Upper lobe of left lung (tissue), 4 donors: ENCODE results near the gene PTBP3.

Experiments
- EP300 ChIP-seq, 4 donors: sonication (generic); formaldehyde crosslinking; IDR thresholded peaks; one replicate each; pipeline ENCODE4 v1.5.1; 2017; ENCODE audit warnings: antibody characterized with exemption in 4 of 4, control low read depth in 2 of 4
- POLR2A ChIP-seq, 4 donors: fragments of 450-650 bp; IDR thresholded peaks; one replicate each; pipeline ENCODE4 v1.5.1; 2016 to 2017; ENCODE audit warnings: antibody characterized with exemption in 4 of 4, mild to moderate bottlenecking in 2 of 4
- TF ChIP-seq, protein P1 (sequence below), 6 experiments: fragments of 450-650 bp in 4 of 6; fragments of 200-600 bp in 2 of 6; sonication (generic) in 2 of 6; IDR thresholded peaks; one replicate each; pipeline ENCODE4 v1.5.1; 2016 to 2019; ENCODE audit warnings: antibody characterized with exemption in 6 of 6

GRCh38 chr9:112364761-112365160 lies 31.3 kb upstream of the PTBP3 start:
- TF ChIP-seq, protein P1, sequence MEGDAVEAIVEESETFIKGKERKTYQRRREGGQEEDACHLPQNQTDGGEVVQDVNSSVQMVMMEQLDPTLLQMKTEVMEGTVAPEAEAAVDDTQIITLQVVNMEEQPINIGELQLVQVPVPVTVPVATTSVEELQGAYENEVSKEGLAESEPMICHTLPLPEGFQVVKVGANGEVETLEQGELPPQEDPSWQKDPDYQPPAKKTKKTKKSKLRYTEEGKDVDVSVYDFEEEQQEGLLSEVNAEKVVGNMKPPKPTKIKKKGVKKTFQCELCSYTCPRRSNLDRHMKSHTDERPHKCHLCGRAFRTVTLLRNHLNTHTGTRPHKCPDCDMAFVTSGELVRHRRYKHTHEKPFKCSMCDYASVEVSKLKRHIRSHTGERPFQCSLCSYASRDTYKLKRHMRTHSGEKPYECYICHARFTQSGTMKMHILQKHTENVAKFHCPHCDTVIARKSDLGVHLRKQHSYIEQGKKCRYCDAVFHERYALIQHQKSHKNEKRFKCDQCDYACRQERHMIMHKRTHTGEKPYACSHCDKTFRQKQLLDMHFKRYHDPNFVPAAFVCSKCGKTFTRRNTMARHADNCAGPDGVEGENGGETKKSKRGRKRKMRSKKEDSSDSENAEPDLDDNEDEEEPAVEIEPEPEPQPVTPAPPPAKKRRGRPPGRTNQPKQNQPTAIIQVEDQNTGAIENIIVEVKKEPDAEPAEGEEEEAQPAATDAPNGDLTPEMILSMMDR (IDR thresholded peaks at IDR 0.05), result no peak
- TF ChIP-seq EP300 (IDR thresholded peaks at IDR 0.05) (no peak), POLR2A (IDR thresholded peaks at IDR 0.05) (no peak)
